ENCODE data around the gene MAPK11. TPM values are rescaled to one million over a fixed set of nuclear protein-coding genes. Genes with fewer than 3 reads are reported as not detected.

MAPK11 gene
- total and polyA plus RNA-seq, 9 of the 15 experiments (the other 6 are each of a cell fraction or from before 2014, with no cell fraction given): 0.06 to 14.6 (median 5.3) TPM

DNA sequence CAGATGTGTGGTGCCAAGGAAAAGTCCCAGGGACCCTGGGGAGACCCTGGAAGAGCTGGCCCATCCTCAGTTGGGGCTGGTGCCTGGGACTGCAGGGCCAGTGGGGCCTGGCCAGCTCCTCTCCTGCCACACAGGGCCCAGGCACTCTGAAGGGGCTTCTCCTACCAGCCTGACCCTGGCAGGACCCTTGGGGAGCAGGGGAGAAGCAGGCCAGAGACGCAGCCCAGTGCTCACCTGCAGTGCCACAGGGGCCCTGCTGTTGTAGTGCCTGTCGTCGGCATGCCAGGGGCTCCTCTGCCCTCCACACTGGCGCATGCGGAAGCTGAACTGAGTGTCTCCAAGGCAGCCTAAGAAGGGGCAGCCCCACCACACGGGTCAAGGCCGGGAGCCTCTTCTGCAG, 47.5 kb upstream of the MAPK11 start:
- no peak overlapping the region for H2AFZ ChIP-seq (ENCODE audit: low read depth, low read length)
- TF ChIP-seq HDAC3 (IDR thresholded peaks at IDR 0.05; ENCODE audit: borderline replicate concordance, partially characterized antibody): no peak
- TF ChIP-seq, protein P1, sequence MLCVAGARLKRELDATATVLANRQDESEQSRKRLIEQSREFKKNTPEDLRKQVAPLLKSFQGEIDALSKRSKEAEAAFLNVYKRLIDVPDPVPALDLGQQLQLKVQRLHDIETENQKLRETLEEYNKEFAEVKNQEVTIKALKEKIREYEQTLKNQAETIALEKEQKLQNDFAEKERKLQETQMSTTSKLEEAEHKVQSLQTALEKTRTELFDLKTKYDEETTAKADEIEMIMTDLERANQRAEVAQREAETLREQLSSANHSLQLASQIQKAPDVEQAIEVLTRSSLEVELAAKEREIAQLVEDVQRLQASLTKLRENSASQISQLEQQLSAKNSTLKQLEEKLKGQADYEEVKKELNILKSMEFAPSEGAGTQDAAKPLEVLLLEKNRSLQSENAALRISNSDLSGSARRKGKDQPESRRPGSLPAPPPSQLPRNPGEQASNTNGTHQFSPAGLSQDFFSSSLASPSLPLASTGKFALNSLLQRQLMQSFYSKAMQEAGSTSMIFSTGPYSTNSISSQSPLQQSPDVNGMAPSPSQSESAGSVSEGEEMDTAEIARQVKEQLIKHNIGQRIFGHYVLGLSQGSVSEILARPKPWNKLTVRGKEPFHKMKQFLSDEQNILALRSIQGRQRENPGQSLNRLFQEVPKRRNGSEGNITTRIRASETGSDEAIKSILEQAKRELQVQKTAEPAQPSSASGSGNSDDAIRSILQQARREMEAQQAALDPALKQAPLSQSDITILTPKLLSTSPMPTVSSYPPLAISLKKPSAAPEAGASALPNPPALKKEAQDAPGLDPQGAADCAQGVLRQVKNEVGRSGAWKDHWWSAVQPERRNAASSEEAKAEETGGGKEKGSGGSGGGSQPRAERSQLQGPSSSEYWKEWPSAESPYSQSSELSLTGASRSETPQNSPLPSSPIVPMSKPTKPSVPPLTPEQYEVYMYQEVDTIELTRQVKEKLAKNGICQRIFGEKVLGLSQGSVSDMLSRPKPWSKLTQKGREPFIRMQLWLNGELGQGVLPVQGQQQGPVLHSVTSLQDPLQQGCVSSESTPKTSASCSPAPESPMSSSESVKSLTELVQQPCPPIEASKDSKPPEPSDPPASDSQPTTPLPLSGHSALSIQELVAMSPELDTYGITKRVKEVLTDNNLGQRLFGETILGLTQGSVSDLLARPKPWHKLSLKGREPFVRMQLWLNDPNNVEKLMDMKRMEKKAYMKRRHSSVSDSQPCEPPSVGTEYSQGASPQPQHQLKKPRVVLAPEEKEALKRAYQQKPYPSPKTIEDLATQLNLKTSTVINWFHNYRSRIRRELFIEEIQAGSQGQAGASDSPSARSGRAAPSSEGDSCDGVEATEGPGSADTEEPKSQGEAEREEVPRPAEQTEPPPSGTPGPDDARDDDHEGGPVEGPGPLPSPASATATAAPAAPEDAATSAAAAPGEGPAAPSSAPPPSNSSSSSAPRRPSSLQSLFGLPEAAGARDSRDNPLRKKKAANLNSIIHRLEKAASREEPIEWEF (CRISPR knock-in tag; IDR thresholded peaks at IDR 0.05): no peak
- no peak for TF ChIP-seq EP300 (IDR thresholded peaks at IDR 0.05; ENCODE audit: low read length)
- TF ChIP-seq ZFP1 (CRISPR knock-in tag; IDR thresholded peaks at IDR 0.05): no peak
- TF ChIP-seq EHMT2 (IDR thresholded peaks at IDR 0.05): no peak
- FAIRE-seq (no peak), DNase-seq (ENCODE audit: extremely low read depth in 1 of 4, low spot score in 3 of 4) (no peak), ATAC-seq (no peak)
- intact Hi-C loops (cut with micrococcal nuclease): no loop called here
- H3K27me3 ChIP-seq (ENCODE audit: control insufficient read depth in 2 of 2, insufficient read depth in 2 of 2, low read length in 2 of 2): no peaks in the 10 kb centered on the region
- H3K79me2 ChIP-seq (ENCODE audit: control insufficient read depth, insufficient read depth, low read length): no peaks in the 10 kb centered on the region
- H3K4me3 ChIP-seq: no peak overlapping the region
- 58% methylated on average over 2 of the region's 7 CpGs for WGBS (ENCODE audit: insufficient coverage, low coverage, missing lambda C conversion rate)
- peak overlapping the region in 1 of 2 experiments; percentile 52; a peak in 1 of 4 replicates for H3K9ac ChIP-seq (ENCODE audit: insufficient read depth in 1 of 2, low read depth in 2 of 2, low read length in 2 of 2)
- in situ Hi-C loops (cut with MboI): no loop called here
- BruUV-seq (replicated peaks): no TSS peak
- POLR2A ChIA-PET: no interaction called here
- no peaks in the 10 kb centered on the region for H3K36me3 ChIP-seq (ENCODE audit: control insufficient read depth, insufficient read depth, low read length)
- no peak overlapping the region for H3K27ac ChIP-seq (ENCODE audit: extremely low read depth, low read depth, low read length)
- H3K9me3 ChIP-seq (replicated peaks; ENCODE audit: control insufficient read depth, insufficient read depth, low read depth, low read length): no peaks in the 10 kb centered on the region
- no peaks in the 10 kb centered on the region for H3K9me1 ChIP-seq (ENCODE audit: control insufficient read depth, insufficient read depth, low read length)
- no peaks in the 10 kb centered on the region for H4K20me1 ChIP-seq (replicated peaks; ENCODE audit: control insufficient read depth, insufficient read depth, low read length)
- CTCF ChIA-PET (ENCODE audit: low intra/inter-chr PET ratio): no interaction called here
- H3K4me1 ChIP-seq (replicated peaks in 1 of 2; ENCODE audit: control insufficient read depth in 2 of 2, insufficient read depth in 2 of 2, low read length in 2 of 2): peaks cover 27 to 76% of the 10 kb centered on the region in 2 experiments; a peak in 4 of 5 replicates
- H3K4me2 ChIP-seq (ENCODE audit: insufficient read depth, low read length): no peak overlapping the region

All from K562 (cell line).